Fibroblast of lung (primary cell): Measurements from ENCODE around the gene PDRG1.

Experiments used
- EZH2 ChIP-seq: IDR thresholded peaks from 2 replicates; pipeline ENCODE4 v1.5.1; 2012; ENCODE audit warnings: low read length, control low read depth, mild to moderate bottlenecking; ENCODE audit errors: missing control alignments
- TF ChIP-seq, protein P1 (sequence below), 2 donors: IDR thresholded peaks in 1 of 2; conservative IDR thresholded peaks in 1 of 2; 1 replicate in 1 of 2; 2 replicates in 1 of 2; pipeline ENCODE4 v1.5.1; 2011 to 2012; ENCODE audit warnings: low read length in 2 of 2, control low read depth in 1 of 2, inconsistent platforms in 1 of 2, low read depth in 1 of 2, mild to moderate bottlenecking in 1 of 2

DNA sequence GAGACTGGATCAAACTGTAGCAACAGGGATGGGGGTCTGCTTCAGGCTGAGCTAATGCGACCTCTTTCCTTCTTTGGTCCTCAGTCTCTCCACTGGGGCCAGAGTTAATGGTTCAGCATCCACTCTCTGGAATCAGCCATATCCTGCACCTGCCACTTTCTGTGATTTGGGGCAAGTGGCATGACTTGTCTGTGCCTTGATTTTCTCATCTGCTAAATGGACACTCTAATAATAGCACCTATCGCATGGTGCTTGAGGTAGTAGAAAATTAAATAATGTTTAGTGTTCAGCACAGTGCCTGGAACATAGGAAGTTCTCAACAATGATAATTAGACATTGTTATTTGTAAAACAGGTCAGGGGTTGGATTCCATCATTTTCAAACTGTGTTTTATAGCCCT lies 22.4 kb upstream of the PDRG1 start:
- TF ChIP-seq, protein P1, sequence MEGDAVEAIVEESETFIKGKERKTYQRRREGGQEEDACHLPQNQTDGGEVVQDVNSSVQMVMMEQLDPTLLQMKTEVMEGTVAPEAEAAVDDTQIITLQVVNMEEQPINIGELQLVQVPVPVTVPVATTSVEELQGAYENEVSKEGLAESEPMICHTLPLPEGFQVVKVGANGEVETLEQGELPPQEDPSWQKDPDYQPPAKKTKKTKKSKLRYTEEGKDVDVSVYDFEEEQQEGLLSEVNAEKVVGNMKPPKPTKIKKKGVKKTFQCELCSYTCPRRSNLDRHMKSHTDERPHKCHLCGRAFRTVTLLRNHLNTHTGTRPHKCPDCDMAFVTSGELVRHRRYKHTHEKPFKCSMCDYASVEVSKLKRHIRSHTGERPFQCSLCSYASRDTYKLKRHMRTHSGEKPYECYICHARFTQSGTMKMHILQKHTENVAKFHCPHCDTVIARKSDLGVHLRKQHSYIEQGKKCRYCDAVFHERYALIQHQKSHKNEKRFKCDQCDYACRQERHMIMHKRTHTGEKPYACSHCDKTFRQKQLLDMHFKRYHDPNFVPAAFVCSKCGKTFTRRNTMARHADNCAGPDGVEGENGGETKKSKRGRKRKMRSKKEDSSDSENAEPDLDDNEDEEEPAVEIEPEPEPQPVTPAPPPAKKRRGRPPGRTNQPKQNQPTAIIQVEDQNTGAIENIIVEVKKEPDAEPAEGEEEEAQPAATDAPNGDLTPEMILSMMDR (conservative IDR thresholded peaks at IDR 0.05 in 1 of 2, IDR thresholded peaks at IDR 0.05 in 1 of 2; ENCODE audit: low read depth in 1 of 2, low read length in 2 of 2) = no peak
- no peak for TF ChIP-seq EZH2
